ENCODE data around the gene PDE4D. TPM values are rescaled to one million over a fixed set of nuclear protein-coding genes. Genes with fewer than 3 reads are reported as not detected.

The PDE4D gene
- total and polyA plus RNA-seq, 2 of the 4 experiments (the other 2 are of a cell fraction) = 1.4 to 7.9 TPM

- WGBS, 2 experiments (ENCODE audit: extremely low coverage in 2 of 2, insufficient read length in 1 of 2) = no CpG with 5 or more reads among the region's 4 CpGs
- Histone ChIP-seq H2BK120ac (ENCODE audit: low read depth, low read length) (no peak overlapping the region), H4K5ac (ENCODE audit: low read depth, low read length) (no peak overlapping the region), H4K20me1 (ENCODE audit: insufficient read depth, low read length) (no peaks in the 10 kb centered on the region), H3K18ac (ENCODE audit: low read depth, low read length) (no peak overlapping the region), H4K91ac (ENCODE audit: insufficient read depth, low read depth, low read length) (no peak overlapping the region), H3K4me1 (ENCODE audit: control insufficient read depth, insufficient read depth, low read length) (no peaks in the 10 kb centered on the region), H3K36me3 (ENCODE audit: control insufficient read depth, insufficient read depth, low read length) (no peaks in the 10 kb centered on the region), H3K27me3 (ENCODE audit: control insufficient read depth, insufficient read depth, low read length) (peaks cover 21% of the 10 kb centered on the region), H2BK15ac (ENCODE audit: low read depth, low read length) (no peak overlapping the region), H4K8ac (ENCODE audit: low read depth in 2 of 2, low read length in 2 of 2) (no peak overlapping the region), H3K9ac (ENCODE audit: low read depth, low read length) (no peak overlapping the region), H3K4ac (ENCODE audit: low read depth, low read length) (no peak overlapping the region), H2BK20ac (ENCODE audit: low read depth, low read length) (no peak overlapping the region), H3K4me3 (ENCODE audit: insufficient read depth, low read depth, low read length) (no peak overlapping the region), H3K14ac (replicated peaks; ENCODE audit: low read depth, low read length) (no peak overlapping the region), H3K56ac (ENCODE audit: extremely low read depth, insufficient read depth, low read length) (no peak overlapping the region), H3K79me1 (ENCODE audit: low read depth in 1 of 2, low read length in 2 of 2) (no peaks in the 10 kb centered on the region), H3K9me1 (ENCODE audit: insufficient read depth, low read length) (no peaks in the 10 kb centered on the region), H2AK5ac (ENCODE audit: low read depth, low read length) (no peak overlapping the region), H2BK5ac (ENCODE audit: low read depth, low read length, poor library complexity, severe bottlenecking) (no peak overlapping the region), H3K4me2 (ENCODE audit: low read depth, low read length) (no peak overlapping the region; the same call in 1 of the 2 replicates), H2AFZ (replicated peaks; ENCODE audit: low read length, poor library complexity) (peak overlapping the region; percentile 74), H3K27ac (ENCODE audit: insufficient read depth, low read length) (no peak overlapping the region), H3K9me3 (ENCODE audit: control insufficient read depth, insufficient read depth, low read length) (no peaks in the 10 kb centered on the region), H3K23ac (ENCODE audit: low read depth, low read length) (no peak overlapping the region), H2AK9ac (replicated peaks; ENCODE audit: low read depth, low read length, poor library complexity) (no peak overlapping the region)
- ATAC-seq (ENCODE audit: low read depth) (no peak), DNase-seq (no peak)
- BruUV-seq (replicated peaks) = no TSS peak
- CTCF ChIA-PET = no interaction called here
- in situ Hi-C loops (cut with MboI; ENCODE audit: low sequenced_read_pairs) (no loop called here), dilution Hi-C loops (cut with HindIII; ENCODE audit: low sequenced_read_pairs, unreplicated experiment) (no loop called here), intact Hi-C loops (cut with micrococcal nuclease) (no loop called here)
- TF ChIP-seq CTCF (conservative IDR thresholded peaks at IDR 0.05; ENCODE audit: low read depth, low read length) (no peak), CEBPB (IDR thresholded peaks at IDR 0.05; ENCODE audit: low read depth, low read length) (no peak), USF2 (IDR thresholded peaks at IDR 0.05; ENCODE audit: low read depth, low read length) (no peak), FOS (IDR thresholded peaks at IDR 0.05; ENCODE audit: low read depth, low read length) (no peak), SMC3 (IDR thresholded peaks at IDR 0.05; ENCODE audit: low read depth, low read length) (no peak), POLR2A (IDR thresholded peaks at IDR 0.05; ENCODE audit: low read depth, low read length) (no peak), NFE2L2 (IDR thresholded peaks at IDR 0.05; ENCODE audit: low read depth, low read length) (no peak), MXI1 (IDR thresholded peaks at IDR 0.05; ENCODE audit: borderline replicate concordance, low read depth, low read length) (no peak), ELK1 (IDR thresholded peaks at IDR 0.05; ENCODE audit: borderline replicate concordance, low read depth, low read length) (no peak), MAFK (IDR thresholded peaks at IDR 0.05; ENCODE audit: low read depth, low read length) (no peak), RAD21 (IDR thresholded peaks at IDR 0.05; ENCODE audit: low read length) (no peak), MAZ (IDR thresholded peaks at IDR 0.05; ENCODE audit: borderline replicate concordance, low read depth, low read length) (no peak), BHLHE40 (IDR thresholded peaks at IDR 0.05; ENCODE audit: low read depth, low read length) (no peak), RCOR1 (IDR thresholded peaks at IDR 0.05; ENCODE audit: insufficient replicate concordance, low read length) (no peak), RFX5 (IDR thresholded peaks at IDR 0.05; ENCODE audit: low read depth, low read length) (no peak)
- POLR2A ChIA-PET (ENCODE audit: unreplicated experiment) = no interaction called here
These were observed 125.8 kb downstream of the PDE4D start for GRCh38 chr5:59767681-59768151.

Data from IMR-90 (cell line).